Cardiac fibroblast (primary cell): ENCODE measurements around the gene ALKBH3.

Source experiments
- DNase-seq, 2 donors: peaks; one replicate each; pipeline versions ENCODE4 v3.0.0 to v3.0.0-alpha.2; 2010; ENCODE audit warnings: low read depth in 2 of 2
- H3K4me3 ChIP-seq, 2 donors: replicated peaks in 1 of 2; 1 replicate in 1 of 2; 2 replicates in 1 of 2; pipeline ENCODE4 v1.5.1; 2011; ENCODE audit warnings: low read depth in 2 of 2, low read length in 2 of 2, mild to moderate bottlenecking in 2 of 2, moderate library complexity in 1 of 2
- CTCF ChIP-seq: IDR thresholded peaks from one replicate; pipeline ENCODE4 v1.5.1; 2011; ENCODE audit warnings: low read depth, mild to moderate bottlenecking, low read length, inconsistent platforms

The ALKBH3 gene

GRCh38 chr11:43957571-43957970 is 76.9 kb downstream of the ALKBH3 start:
- DNase-seq, result no peak
- no peak for TF ChIP-seq CTCF
- H3K4me3 ChIP-seq, result no peak overlapping the region

GRCh38 chr11:43959321-43959995 is 78.8 kb downstream of the ALKBH3 start:
- peak in 1 of 2 donors; percentile 33 for DNase-seq
- H3K4me3 ChIP-seq, result no peak overlapping the region
- TF ChIP-seq CTCF, result no peak

- H3K4me3 ChIP-seq, result no peak overlapping the region
- peak; percentile 24 to 38 for DNase-seq
- no peak for TF ChIP-seq CTCF
Measured at GRCh38 chr11:43962383-43963278, 82.0 kb downstream of the ALKBH3 start.

GRCh38 chr11:43963279-43963620 is 82.6 kb downstream of the ALKBH3 start:
- no peak overlapping the region for H3K4me3 ChIP-seq
- TF ChIP-seq CTCF, result no peak
- no peak for DNase-seq

GRCh38 chr11:43967661-43968060 is 87.0 kb downstream of the ALKBH3 start:
- DNase-seq, result no peak
- no peak for TF ChIP-seq CTCF
- H3K4me3 ChIP-seq, result no peak overlapping the region

GRCh38 chr11:43968719-43969118 is 88.1 kb downstream of the ALKBH3 start:
- no peak for TF ChIP-seq CTCF
- DNase-seq, result no peak
- no peak overlapping the region for H3K4me3 ChIP-seq
